HL-60/S4 (cell line): ENCODE measurements around the gene CELSR1.

Source experiments
- in situ Hi-C: fragments of 300-500 bp; cut with MboI; formaldehyde crosslinking; loops from 2 replicates; pipeline ENCODE4 v1.14.3; 2022; ENCODE audit warnings: low sequenced_read_pairs

Gene CELSR1

DNA sequence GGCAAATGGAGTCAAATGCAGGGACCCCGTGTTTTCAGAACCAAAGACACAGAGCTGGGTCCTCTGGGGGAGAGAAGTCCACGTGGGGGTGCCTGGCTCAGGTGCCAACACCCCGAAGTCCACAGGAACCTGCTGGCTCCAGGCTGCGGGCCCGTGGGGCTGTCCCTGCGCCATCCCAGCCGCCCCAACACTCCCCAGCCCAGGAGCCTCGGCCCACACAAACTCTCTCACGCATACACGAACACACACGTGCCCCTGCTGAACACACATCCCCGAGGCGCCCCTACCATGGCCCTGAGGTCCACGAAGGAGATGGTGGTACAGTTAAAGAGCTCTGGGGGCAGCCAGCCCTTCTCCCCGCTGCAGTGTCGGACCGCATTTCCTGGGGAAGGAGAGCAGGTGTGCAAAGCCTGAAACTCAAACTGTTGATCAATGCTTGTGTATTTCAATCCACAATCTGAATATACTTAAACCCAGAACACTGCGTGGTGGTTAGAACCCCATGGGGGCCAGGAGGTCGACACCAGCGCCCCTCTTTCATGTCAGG is 147.2 kb downstream of the CELSR1 start:
- in situ Hi-C loops = no loop called here

DNA sequence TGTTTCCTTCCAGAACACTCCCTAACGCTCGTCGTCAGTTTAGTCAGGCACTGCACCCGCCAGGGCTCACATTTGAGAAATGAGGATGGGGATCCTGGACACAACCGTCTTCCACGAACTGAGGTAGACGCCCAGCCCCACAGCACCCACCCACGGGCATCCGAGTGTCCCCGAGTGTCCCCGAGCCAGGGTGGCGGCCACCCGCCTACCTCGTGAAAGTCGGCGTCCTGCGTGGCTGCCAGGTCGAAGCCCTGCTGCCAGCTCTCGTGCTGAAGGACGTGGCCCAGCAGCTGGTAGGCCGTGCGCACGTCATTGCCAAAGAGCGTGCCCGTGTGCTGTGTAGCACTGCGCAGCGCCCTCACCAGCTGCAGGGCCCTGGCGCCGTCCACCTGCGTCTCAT is 148.3 kb downstream of the CELSR1 start:
- in situ Hi-C loops = no loop called here

DNA sequence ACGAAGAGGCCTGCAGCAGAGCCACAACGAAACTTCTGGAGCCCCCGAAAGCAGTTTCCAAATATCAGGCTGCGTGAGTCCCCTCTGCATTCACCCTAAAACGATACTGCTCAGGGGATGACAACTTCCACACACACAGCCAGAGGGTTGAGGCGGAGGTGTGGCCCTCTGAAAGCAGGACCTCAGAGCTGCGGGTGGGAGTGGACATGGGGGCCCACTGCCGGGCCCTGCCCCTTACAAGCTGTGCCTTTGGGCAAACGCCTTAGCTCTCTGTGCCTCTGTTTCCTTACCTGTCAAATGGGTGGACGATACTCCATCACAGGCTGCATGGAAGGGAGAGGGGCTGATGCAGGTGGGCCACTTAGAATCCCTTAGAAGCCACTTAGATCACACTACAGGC is 148.8 kb downstream of the CELSR1 start:
- in situ Hi-C loops = no loop called here

DNA sequence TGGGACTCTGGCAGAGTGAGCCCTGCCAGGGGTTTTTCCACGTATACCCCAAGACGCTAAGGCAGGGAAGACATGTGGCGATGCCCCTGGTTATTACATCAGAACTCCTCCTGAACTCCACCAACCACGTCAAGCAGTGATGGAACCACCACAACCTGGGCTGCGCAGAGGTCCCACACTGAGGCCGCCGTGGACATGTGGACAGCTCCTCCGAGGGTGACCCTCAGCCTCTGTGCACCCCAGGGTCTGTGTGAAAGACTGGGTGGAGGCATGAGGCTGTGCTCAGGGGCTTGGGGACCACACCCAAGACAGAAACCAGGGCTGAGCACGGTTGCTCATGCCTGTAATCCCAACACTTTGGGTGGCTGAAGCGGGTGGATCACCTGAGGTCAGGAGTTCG is 149.7 kb downstream of the CELSR1 start:
- in situ Hi-C loops = no loop called here

DNA sequence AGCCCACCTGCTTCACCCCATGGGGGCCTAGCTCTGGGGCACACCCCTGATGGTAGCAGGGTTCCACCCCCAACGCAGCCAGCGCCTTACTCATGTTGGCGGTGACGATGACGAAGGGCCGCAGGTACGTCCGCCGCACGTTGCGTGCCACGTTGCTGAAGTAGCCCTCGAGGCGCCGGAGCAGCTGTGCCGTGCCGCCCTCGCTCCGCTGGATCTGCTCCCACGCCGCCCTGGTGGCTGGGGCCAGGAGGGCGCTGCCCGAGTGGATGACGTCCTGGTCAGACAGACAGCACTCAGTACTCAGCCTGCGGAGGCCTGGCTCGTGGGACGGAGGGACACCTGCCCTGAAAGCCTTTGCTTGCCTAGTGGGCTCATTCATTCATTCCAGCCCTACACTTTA is 151.1 kb downstream of the CELSR1 start:
- in situ Hi-C loops = no loop called here

DNA sequence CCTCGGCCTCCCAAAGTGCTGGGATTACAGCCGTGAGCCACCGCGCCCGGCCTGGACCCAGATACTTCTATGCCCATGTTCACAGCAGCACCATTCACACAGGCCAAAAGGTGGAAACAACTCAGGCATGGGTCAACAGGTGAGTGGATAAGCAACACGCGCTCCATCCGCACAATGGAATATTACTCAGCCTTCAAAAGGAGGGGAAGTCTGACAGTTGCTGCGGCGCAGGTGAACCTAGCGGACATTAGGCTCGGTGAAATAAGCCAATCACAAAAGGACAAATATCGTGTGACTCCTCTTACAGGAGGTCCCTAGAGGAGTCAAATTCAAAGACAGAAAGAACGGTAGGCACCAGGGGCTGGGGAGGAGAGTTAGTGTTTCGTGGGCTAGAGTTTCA is 154.9 kb downstream of the CELSR1 start:
- in situ Hi-C loops = no loop called here

DNA sequence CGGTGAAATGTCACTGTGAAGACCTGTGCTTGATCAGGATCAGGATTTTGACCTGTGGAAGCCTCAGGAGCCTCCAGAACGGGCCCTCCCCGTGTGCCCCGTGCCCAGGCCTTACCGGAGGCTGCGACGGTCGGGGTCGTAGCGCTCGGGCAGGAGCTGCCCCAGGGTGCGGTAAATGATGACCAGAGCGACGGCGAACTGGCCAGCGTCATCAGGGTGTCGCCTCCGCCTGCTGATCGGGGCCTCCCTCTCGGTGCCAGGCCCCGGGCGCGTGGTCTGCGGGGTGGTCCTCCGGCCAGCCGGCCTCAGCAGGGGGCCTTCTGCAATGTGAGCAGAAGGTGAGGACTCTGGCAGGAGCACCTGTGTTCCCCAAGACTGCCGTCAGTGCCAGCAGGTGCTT is 155.7 kb downstream of the CELSR1 start:
- in situ Hi-C loops = no loop called here

DNA sequence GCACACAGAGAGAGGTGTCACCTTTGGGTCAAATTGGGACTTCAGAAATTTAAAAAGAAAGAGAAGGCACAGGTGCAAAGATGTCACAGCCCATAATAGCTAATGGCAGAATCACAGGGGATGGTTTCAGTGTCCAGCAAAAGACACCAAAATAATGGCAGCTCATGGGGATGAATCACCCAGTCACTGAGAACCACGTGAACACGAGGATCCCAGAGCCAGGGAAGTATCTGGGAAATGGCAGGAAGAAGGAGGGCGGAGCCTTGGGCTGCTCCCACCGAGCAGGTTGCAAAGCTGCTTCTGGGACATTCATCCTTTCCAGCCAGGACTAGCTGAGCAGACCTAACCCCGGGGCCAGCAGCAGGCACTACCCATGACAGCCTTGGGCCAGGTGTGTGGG is 156.3 kb downstream of the CELSR1 start:
- in situ Hi-C loops = no loop called here

DNA sequence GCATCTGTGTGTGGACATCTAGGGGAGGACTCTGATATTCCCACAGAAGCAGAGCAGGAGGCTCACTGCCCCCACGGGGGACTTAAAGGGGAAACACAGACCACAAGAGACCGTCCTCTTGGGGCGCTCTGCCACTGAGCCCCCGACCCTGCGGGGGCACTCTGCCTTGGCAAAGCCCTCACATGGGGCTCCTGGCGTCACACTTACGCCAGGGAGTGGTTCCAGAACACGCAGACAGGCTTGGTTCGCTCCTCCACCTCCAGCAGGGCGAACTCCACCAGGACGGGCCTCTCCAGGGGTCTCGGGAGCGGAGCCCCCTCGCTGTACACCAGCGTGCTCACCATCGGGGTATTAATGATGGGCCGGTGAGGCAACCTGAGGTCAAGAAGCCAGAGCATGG is 156.8 kb downstream of the CELSR1 start:
- in situ Hi-C loops = no loop called here

DNA sequence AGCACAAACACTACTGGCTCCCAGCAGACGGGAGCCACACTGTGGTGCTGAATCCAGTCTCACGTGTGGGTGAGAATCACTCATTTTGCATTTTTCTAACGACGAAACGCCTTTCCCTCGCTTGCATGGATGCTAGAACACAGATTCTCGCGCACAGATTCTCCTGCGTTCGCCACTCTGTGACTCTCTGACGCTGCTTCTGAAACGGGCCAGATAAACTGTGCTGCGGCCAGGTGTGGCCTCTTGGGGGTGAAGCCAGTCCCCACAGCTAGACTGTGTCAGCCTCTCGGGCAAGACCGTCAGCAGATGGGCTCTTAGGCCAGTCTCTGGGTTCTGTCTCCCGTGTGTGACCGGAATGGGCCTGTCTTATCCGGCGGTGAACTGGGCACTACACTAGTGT is 157.4 kb downstream of the CELSR1 start:
- in situ Hi-C loops = no loop called here

DNA sequence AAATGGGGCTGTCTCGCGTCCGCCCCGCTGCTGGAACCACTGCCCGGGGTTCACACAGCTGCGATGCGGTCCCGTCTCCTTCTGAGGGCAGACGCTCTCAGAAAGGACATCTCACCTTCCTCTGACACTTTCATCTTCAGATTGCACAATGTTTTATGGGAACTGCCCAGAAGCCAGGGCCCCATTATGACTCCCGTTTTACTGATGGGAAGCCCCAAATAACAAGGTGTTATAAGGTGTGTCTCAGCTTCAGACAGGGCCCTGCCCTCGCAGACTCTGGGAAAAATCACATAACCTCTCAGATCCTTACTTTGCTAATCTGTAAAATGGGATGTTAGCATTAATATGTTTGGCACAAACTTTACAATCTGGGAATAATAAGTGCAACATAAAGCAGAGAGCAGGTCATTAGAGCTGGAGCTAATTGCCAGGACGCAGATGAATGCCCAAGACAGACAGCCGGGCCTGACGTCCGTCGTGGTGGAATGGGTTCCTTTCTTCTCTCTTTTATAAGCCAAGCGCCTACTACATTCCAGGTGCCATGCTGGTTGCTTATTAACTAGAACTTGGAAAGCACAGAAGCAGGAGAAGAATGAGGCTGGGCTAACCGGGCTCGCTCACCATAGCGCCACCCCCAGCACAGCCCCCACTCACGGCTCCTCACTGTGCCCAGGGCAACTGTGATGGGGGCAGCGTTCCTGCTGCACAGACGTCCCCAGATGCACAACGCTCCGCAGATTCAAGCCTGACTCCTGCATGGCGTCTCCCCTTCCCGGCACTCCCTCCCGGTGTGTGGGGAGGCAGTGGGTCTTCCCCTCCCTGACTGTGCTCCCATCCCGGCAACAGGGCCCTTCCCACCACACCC is 158.1 kb downstream of the CELSR1 start:
- in situ Hi-C loops = no loop called here

DNA sequence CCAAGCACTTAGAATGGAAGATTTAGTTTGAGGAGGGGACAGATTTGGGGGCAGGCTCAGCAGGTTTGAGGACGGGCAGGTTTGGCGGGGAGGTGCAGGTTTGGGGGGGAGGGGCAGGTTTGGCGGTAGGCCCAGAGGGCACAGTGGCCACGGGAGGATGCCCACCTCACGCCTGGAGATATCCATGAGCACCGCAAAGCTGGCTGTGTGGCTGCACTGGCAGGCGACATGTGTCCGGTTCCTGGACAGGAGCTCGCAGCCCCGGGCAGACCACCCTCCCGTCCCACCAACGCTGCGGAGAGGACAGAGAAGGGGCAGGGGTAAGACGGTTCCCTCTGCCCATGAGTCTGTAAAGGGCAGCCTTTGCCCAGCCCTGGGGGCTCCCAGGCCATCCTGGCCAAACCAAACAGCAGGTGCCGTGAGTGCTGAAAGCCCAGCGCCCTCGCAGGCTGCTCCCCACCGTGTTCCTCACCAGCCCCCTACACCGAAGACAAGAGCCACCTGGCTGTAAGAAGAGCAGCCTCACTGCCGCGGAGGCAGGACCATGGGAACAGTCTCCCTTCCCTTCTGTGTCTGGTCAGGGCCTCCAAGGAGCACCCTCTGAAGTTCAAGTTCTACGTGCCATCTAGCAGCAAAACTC is 158.9 kb downstream of the CELSR1 start:
- in situ Hi-C loops = no loop called here

DNA sequence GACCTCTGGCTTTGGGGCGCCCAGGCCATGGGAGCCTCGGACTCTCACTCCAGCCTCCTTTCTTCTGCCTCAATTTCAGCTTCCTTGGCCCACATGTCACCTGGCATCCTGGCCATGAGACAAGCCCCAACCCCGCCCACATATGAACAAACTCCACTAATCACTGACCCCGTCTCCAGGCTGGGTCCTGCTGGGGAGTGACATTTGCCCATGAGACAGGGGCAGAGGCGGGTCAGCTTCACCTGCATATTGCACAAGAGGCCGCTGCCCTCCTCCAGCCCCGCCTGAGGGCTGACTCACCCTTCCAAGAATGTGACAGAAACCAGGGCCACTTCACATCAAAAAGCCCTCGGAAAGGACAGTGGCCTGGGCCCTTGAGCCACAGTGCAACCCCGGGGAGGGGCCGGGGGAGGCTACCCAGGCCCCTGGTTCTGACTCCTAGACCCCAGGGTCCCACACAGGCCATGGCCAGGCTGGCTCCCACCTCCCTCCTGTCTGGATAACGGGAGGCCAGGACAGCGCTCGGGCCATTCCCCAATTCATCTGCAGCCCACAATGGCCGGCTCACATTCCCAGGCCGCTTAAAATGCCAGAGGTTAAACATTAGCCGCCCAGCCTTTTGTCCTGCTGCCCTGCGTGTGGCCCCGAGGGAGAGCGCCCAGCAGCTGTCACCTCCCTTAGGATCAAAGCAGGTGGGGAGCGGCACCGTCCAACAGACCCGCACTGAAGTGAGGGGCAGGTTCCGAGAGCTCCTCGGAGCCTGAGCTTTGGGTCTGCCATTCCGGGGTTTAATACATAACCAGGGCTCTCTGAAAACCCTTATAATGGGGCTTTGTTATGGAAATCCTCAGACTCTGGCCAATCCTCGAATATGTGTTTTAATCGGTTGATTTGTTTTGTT is 159.6 kb downstream of the CELSR1 start:
- in situ Hi-C loops = no loop called here

DNA sequence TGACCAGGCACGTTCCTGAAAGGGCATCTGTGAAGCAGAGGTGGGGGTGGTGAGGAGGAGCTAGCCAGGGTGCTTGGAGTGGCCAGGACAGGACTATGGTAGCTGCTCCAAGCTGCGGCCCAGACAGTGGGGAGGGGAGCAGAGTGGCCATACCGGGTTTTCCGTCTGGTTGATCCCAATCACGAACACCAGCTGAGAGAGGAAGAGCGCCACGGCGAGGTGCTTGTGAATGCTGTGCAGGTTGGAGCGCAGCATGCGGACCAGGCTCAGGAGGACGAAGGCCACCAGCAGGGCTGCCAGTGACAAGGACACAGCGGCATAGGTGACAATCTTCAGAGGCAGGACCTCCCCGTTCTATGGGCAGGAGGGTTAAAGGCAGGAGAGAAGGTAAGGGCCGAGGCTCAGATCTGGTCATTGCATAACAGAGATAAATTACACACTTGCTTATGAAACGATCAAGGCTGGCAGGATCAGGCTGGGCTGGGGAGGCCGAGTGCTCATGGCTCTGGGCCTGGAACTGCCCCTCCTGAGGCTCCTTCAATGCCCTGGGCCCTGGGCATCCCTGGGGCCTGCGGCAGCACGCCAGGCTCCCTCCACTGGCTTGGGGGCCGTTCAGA is 160.4 kb downstream of the CELSR1 start:
- in situ Hi-C loops = no loop called here

DNA sequence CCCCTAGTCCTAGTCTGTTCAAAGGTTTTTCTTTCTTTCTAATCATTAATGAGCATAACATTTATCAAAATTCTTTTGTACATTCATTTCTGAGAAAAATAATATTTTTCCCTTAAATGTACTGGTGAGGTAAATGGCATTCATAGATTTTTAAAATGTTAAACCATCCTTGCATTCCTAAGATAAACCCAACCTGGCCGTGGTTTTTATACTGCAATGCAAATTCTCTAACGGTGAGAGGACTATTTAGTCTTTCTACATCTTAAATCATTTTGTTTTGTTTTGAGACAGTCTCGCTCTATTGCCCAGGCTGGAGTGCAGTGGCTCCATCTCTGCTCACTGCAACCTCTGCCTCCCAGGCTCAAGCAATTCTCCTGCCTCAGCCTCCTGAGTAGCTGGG is 161.3 kb downstream of the CELSR1 start:
- in situ Hi-C loops = no loop called here

DNA sequence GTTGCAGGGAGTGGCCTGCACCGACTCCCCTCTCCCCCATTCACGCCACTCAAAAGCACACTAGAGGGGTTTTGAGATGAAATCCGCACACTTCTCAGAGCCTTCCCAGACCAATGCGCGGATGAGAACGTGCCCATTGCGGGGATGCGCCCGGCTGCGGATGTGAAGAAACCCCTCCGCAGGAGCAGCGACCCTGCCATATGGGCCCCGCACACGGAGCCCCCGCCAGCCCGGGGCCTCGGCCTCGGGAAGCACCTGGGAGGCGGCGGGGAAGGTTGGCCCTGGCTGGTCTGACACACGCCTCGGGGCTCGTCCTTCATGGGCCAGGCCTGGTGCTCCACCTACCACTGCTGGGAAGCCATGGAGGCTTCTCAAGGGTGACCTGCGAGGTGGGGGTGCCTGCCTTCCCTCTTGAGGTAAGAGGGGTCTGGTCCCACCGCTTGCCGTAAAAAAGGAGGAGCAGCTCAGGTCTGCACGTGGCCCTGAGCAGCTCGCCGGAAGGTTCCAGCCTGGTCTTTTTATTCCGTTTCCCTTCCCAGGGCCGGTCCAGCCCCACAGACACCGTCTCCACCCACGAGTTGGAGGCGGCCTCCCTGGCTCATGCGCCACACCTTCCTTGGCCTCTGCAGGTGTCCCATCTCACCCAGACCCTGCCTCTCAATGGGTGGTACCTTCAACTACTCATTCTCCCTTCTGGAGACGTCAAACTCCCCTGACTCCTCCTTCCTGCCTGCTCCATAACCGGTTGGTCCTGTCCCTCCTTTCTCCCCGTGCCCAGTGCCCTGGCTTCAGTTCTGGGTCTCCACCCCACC is 162.6 kb downstream of the CELSR1 start:
- in situ Hi-C loops = no loop called here

DNA sequence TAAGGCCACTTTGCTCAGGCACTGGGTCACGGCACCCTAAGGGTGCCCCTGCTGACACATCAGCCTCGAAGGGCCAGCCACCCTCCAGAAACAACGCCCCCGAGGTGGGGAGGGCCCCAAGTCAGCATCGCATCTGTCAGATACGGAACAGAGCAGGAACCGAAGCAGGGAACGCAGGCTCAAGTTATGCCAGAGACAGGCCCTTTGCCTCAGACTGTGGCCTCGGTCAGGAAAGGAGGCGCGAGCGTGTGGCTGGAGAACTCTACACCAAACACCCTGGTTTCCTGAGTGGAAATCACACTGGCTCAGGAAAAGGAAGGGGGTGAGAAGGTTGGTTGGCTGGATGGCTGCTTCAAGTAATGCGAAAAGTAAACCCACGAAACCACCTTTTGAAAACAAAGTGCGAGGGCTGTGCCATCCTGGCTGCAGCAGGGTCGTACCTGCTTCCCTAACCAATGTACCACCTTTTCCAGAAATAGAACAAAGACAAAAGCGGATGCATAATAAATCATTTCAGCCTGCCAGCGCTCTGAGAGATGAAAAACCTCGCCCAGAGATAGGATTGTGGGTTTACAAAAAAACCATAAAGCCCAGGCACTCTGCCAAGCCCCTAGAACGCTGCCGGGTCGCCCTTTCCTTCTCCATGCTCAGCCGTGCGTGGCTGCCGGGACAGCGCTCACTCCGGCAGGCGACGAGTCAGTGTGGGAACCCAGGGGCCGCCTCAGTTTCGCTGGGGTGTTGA is 163.3 kb downstream of the CELSR1 start:
- in situ Hi-C loops = no loop called here

DNA sequence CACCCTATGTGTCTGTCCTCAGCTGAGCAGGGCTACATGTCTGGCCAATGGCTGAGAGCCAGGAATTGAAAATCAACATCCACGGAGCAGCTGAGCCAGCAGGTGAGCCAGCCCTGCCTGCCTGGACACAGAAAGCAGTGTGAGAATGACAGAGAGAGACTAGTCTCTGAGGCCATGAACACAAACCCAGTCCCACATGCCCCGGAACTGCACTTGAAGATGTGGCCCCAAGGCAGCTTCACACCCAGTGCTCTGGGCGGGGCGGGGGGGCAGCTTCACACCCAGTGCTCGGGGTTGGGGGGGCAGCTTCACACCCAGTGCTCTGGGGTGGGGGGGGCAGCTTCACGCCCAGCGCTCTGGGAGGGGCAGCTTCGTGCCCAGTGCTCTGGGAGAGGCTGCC is 164.3 kb downstream of the CELSR1 start:
- in situ Hi-C loops = no loop called here

DNA sequence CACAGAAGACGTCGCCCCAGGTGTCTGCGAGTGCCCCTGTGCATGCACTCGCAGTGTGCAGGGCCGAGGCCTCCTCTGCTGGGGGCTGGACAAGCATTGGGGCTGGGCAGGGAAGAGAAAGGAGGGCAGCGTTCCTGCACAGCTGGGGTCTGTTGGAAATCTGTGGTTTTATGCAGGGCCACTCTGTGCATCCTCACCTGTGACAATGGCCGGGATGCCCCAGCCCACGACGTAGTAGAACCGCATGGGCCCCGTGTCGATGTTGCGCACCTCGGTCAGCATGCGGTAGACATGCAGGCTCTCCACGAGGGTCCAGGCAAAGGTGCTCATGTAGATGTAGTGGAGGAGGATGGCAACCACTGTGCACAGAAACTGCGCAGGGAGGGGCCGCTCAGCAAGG is 164.7 kb downstream of the CELSR1 start:
- in situ Hi-C loops = no loop called here
